WTC11 (cell line): ENCODE results near the gene YBX3. TPM values are rescaled to one million over a fixed set of nuclear protein-coding genes. Genes with fewer than 3 reads are reported as not detected.

Source experiments
- ATAC-seq: fragments of 200-7000 bp; cut with Tn5 transposase; 2 replicates; pipeline ENCODE4 v1.10.0; 2021; ENCODE audit warnings: mild to moderate bottlenecking, moderate library complexity
- CTCF ChIA-PET: fragments of 300-600 bp; sonication (Branson Sonifier 250); formaldehyde crosslinking; loops from one replicate; lab custom pipeline; 2021; ENCODE audit warnings: antibody characterized with exemption; lab: Charles Lee
- POLR2A ChIA-PET: fragments of 350-600 bp; sonication (Branson Sonifier 250); formaldehyde crosslinking; loops from one replicate; lab custom pipeline; 2021; ENCODE audit warnings: antibody characterized with exemption; lab: Charles Lee
- DNase-seq: peaks from one replicate; pipeline ENCODE4 v3.0.0; 2021; ENCODE audit warnings: low spot score
- H3K27ac Mint-ChIP-seq: 2 replicates; pipeline ENCODE4 v1.8.0; 2021; ENCODE audit warnings: mixed read lengths
- H3K27me3 Mint-ChIP-seq: 2 replicates; pipeline ENCODE4 v1.8.0; 2021; ENCODE audit warnings: low read depth, mild to moderate bottlenecking, moderate library complexity, mixed read lengths
- H3K36me3 Mint-ChIP-seq: 2 replicates; pipeline ENCODE4 v1.8.0; 2021; ENCODE audit warnings: mixed read lengths
- H3K4me1 Mint-ChIP-seq: 2 replicates; pipeline ENCODE4 v1.8.0; 2022; ENCODE audit warnings: mixed read lengths
- H3K4me3 Mint-ChIP-seq: 2 replicates; pipeline ENCODE4 v1.8.0; 2021; ENCODE audit warnings: mild to moderate bottlenecking, moderate library complexity, mixed read lengths
- H3K9me3 Mint-ChIP-seq: 2 replicates; pipeline ENCODE4 v1.8.0; 2021; ENCODE audit warnings: mixed read lengths
- CBFB ChIP-seq: sonication (generic); formaldehyde crosslinking; IDR thresholded peaks from 2 replicates; pipeline ENCODE4 v1.8.1; 2022; ENCODE audit warnings: mild to moderate bottlenecking, low read depth, missing genetic modification reagents
- CREB1 ChIP-seq: sonication (generic); formaldehyde crosslinking; IDR thresholded peaks from 2 replicates; pipeline ENCODE4 v1.8.0; 2023; ENCODE audit warnings: mild to moderate bottlenecking, missing genetic modification reagents
- CREM ChIP-seq: sonication (generic); formaldehyde crosslinking; IDR thresholded peaks from 2 replicates; pipeline ENCODE4 v1.8.1; 2022; ENCODE audit warnings: mild to moderate bottlenecking, missing genetic modification reagents, moderate library complexity
- EMX1 ChIP-seq: fragments of 250-450 bp; sonication (Bioruptor Pico); IDR thresholded peaks from 2 replicates; pipeline ENCODE4 v1.8.0; 2021; ENCODE audit warnings: mild to moderate bottlenecking
- GABPB1 ChIP-seq: sonication (generic); formaldehyde crosslinking; IDR thresholded peaks from 2 replicates; pipeline ENCODE4 v1.8.1; 2023; ENCODE audit warnings: mild to moderate bottlenecking, missing genetic modification reagents
- JAZF1 ChIP-seq: fragments of 250-450 bp; sonication (Bioruptor Pico); IDR thresholded peaks from 2 replicates; pipeline ENCODE4 v1.9.0; 2021; ENCODE audit warnings: moderate library complexity, mild to moderate bottlenecking, inconsistent platforms
- MYBL2 ChIP-seq: sonication (generic); formaldehyde crosslinking; IDR thresholded peaks from 2 replicates; pipeline ENCODE4 v1.8.1; 2023; ENCODE audit warnings: mild to moderate bottlenecking, moderate library complexity, missing genetic modification reagents
- NFE2L1 ChIP-seq: sonication (generic); formaldehyde crosslinking; IDR thresholded peaks from 2 replicates; pipeline ENCODE4 v1.8.1; 2023; ENCODE audit warnings: missing genetic modification reagents
- NFYB ChIP-seq: sonication (generic); formaldehyde crosslinking; conservative IDR thresholded peaks from 2 replicates; pipeline ENCODE4 v1.8.0; 2022; ENCODE audit warnings: low read depth, missing genetic modification reagents
- NR1H2 ChIP-seq: sonication (generic); formaldehyde crosslinking; IDR thresholded peaks from 2 replicates; pipeline ENCODE4 v1.9.0; 2021; ENCODE audit warnings: mild to moderate bottlenecking, moderate library complexity, missing genetic modification reagents
- NR3C1 ChIP-seq: sonication (generic); formaldehyde crosslinking; conservative IDR thresholded peaks from 2 replicates; pipeline ENCODE4 v1.8.1; 2023; ENCODE audit warnings: low read depth, mild to moderate bottlenecking, missing genetic modification reagents
- RELA ChIP-seq: sonication (generic); formaldehyde crosslinking; IDR thresholded peaks from 2 replicates; pipeline ENCODE4 v1.8.1; 2022; ENCODE audit warnings: missing genetic modification reagents, mild to moderate bottlenecking, borderline replicate concordance
- TCF7 ChIP-seq: sonication (generic); formaldehyde crosslinking; IDR thresholded peaks from 2 replicates; pipeline ENCODE4 v1.8.0; 2022; ENCODE audit warnings: mild to moderate bottlenecking, low read depth, missing genetic modification reagents, moderate library complexity
- ZBTB21 ChIP-seq: sonication (generic); formaldehyde crosslinking; IDR thresholded peaks from 2 replicates; pipeline ENCODE4 v1.8.1; 2023; ENCODE audit warnings: mild to moderate bottlenecking, missing genetic modification reagents, borderline replicate concordance
- ZNF138 ChIP-seq: sonication (generic); formaldehyde crosslinking; conservative IDR thresholded peaks from 2 replicates; pipeline ENCODE4 v1.8.1; 2022; ENCODE audit warnings: mild to moderate bottlenecking, moderate library complexity, missing genetic modification reagents
- ZNF423 ChIP-seq: fragments of 250-450 bp; sonication (Bioruptor Pico); IDR thresholded peaks from 2 replicates; pipeline ENCODE4 v2.1.2; 2022; ENCODE audit warnings: mild to moderate bottlenecking, moderate library complexity
- total RNA-seq: library from RNA; stranded (reverse); gene quantifications from 3 replicates; pipeline ENCODE4 v1.2.3, GENCODE V29; 2021
- TF ChIP-seq, protein P1 (sequence below): sonication (generic); formaldehyde crosslinking; IDR thresholded peaks from 2 replicates; pipeline ENCODE4 v1.8.0; 2022; ENCODE audit warnings: mild to moderate bottlenecking, missing genetic modification reagents
- TF ChIP-seq, protein P2 (sequence below): sonication (generic); formaldehyde crosslinking; IDR thresholded peaks from 2 replicates; pipeline ENCODE4 v1.8.1; 2023; ENCODE audit warnings: mild to moderate bottlenecking, missing genetic modification reagents, borderline replicate concordance
- TF ChIP-seq, protein P3 (sequence below): sonication (generic); formaldehyde crosslinking; IDR thresholded peaks from 2 replicates; pipeline ENCODE4 v1.8.1; 2023; ENCODE audit warnings: mild to moderate bottlenecking, missing genetic modification reagents
- TF ChIP-seq, protein P4 (sequence below): sonication (generic); formaldehyde crosslinking; IDR thresholded peaks from 2 replicates; pipeline ENCODE4 v1.8.1; 2023; ENCODE audit warnings: mild to moderate bottlenecking, missing genetic modification reagents, moderate library complexity
- TF ChIP-seq, protein P5 (sequence below): fragments of 250-450 bp; sonication (Bioruptor Pico); IDR thresholded peaks from 2 replicates; pipeline ENCODE4 v2.1.2; 2022; ENCODE audit warnings: mild to moderate bottlenecking, moderate library complexity
- TF ChIP-seq, protein P6 (sequence below): sonication (generic); formaldehyde crosslinking; IDR thresholded peaks from 2 replicates; pipeline ENCODE4 v1.8.1; 2022; ENCODE audit warnings: low read depth, mild to moderate bottlenecking, moderate library complexity, missing genetic modification reagents, borderline replicate concordance

The YBX3 gene
- total RNA-seq, 1 experiment from 2014 or later = 396 TPM

DNA sequence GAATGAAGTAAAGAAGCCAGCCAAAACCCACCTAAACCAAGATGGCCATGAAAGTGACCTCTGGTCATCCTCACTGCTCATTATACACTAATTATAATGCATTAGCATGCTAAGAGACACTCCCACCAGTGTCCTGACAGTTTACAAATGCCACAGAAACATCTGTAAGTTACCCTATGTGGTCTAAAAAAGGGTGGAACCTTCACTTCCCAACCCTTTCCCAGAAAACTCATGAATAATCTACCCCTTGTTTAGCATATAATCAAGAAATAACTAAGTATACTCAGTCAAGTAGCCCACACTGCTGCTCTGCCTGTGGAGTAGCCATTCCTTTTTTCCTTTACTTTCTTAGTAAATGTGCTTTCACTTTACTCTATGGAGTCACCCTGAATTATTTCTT is 69.1 kb downstream of the YBX3 start:
- POLR2A ChIA-PET = no interaction called here
- TF ChIP-seq ZBTB21 = no peak
- no peak for TF ChIP-seq NR3C1 (CRISPR knock-in tag)
- TF ChIP-seq, protein P1, sequence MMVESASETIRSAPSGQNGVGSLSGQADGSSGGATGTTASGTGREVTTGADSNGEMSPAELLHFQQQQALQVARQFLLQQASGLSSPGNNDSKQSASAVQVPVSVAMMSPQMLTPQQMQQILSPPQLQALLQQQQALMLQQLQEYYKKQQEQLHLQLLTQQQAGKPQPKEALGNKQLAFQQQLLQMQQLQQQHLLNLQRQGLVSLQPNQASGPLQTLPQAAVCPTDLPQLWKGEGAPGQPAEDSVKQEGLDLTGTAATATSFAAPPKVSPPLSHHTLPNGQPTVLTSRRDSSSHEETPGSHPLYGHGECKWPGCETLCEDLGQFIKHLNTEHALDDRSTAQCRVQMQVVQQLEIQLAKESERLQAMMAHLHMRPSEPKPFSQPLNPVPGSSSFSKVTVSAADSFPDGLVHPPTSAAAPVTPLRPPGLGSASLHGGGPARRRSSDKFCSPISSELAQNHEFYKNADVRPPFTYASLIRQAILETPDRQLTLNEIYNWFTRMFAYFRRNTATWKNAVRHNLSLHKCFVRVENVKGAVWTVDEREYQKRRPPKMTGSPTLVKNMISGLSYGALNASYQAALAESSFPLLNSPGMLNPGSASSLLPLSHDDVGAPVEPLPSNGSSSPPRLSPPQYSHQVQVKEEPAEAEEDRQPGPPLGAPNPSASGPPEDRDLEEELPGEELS (CRISPR knock-in tag) = no peak
- TF ChIP-seq, protein P2, sequence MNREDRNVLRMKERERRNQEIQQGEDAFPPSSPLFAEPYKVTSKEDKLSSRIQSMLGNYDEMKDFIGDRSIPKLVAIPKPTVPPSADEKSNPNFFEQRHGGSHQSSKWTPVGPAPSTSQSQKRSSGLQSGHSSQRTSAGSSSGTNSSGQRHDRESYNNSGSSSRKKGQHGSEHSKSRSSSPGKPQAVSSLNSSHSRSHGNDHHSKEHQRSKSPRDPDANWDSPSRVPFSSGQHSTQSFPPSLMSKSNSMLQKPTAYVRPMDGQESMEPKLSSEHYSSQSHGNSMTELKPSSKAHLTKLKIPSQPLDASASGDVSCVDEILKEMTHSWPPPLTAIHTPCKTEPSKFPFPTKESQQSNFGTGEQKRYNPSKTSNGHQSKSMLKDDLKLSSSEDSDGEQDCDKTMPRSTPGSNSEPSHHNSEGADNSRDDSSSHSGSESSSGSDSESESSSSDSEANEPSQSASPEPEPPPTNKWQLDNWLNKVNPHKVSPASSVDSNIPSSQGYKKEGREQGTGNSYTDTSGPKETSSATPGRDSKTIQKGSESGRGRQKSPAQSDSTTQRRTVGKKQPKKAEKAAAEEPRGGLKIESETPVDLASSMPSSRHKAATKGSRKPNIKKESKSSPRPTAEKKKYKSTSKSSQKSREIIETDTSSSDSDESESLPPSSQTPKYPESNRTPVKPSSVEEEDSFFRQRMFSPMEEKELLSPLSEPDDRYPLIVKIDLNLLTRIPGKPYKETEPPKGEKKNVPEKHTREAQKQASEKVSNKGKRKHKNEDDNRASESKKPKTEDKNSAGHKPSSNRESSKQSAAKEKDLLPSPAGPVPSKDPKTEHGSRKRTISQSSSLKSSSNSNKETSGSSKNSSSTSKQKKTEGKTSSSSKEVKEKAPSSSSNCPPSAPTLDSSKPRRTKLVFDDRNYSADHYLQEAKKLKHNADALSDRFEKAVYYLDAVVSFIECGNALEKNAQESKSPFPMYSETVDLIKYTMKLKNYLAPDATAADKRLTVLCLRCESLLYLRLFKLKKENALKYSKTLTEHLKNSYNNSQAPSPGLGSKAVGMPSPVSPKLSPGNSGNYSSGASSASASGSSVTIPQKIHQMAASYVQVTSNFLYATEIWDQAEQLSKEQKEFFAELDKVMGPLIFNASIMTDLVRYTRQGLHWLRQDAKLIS = no peak
- TF ChIP-seq NR1H2 (CRISPR knock-in tag) = no peak
- TF ChIP-seq, protein P3, sequence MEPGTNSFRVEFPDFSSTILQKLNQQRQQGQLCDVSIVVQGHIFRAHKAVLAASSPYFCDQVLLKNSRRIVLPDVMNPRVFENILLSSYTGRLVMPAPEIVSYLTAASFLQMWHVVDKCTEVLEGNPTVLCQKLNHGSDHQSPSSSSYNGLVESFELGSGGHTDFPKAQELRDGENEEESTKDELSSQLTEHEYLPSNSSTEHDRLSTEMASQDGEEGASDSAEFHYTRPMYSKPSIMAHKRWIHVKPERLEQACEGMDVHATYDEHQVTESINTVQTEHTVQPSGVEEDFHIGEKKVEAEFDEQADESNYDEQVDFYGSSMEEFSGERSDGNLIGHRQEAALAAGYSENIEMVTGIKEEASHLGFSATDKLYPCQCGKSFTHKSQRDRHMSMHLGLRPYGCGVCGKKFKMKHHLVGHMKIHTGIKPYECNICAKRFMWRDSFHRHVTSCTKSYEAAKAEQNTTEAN (CRISPR knock-in tag) = no peak
- TF ChIP-seq, protein P4, sequence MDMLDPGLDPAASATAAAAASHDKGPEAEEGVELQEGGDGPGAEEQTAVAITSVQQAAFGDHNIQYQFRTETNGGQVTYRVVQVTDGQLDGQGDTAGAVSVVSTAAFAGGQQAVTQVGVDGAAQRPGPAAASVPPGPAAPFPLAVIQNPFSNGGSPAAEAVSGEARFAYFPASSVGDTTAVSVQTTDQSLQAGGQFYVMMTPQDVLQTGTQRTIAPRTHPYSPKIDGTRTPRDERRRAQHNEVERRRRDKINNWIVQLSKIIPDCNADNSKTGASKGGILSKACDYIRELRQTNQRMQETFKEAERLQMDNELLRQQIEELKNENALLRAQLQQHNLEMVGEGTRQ (CRISPR knock-in tag) = no peak
- TF ChIP-seq JAZF1 = no peak
- TF ChIP-seq CREB1 (CRISPR knock-in tag) = no peak
- no peak for TF ChIP-seq RELA (CRISPR knock-in tag)
- no peak for TF ChIP-seq NFYB (CRISPR knock-in tag)
- no peak for TF ChIP-seq NFE2L1 (CRISPR knock-in tag)
- TF ChIP-seq, all 79 proteins: peak for 0
- CTCF ChIA-PET = no interaction called here
- Mint-ChIP-seq H3K27ac (no peak overlapping the region), H3K4me1 (no peaks in the 10 kb centered on the region), H3K4me3 (no peak overlapping the region), H3K27me3 (no peaks in the 10 kb centered on the region; the same call in 1 of the 2 replicates), H3K9me3 (peaks cover 64% of the 10 kb centered on the region), H3K36me3 (peaks cover 28% of the 10 kb centered on the region)
- DNase-seq (no peak), ATAC-seq (no peak)

DNA sequence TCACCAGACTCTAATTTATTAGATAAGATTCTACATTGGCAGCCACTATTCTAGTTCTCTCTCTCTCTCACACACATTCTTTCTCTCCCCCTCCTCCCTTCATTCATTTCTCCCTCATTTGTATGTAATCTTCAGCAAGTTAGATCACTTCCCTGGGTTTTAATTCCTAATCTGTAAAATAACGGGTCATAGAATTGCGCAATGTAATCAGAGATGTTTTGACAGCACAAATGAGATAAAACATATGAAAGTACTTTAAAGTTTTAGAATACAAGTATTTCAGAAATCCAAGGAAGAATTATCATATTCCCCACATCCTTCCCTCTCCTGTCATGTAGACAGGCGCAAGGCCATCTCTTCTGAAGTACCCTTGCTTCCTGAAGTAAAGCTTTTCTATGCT is 70.9 kb downstream of the YBX3 start:
- ATAC-seq = no peak
- no peak for TF ChIP-seq TCF7 (CRISPR knock-in tag)
- TF ChIP-seq, protein P5, sequence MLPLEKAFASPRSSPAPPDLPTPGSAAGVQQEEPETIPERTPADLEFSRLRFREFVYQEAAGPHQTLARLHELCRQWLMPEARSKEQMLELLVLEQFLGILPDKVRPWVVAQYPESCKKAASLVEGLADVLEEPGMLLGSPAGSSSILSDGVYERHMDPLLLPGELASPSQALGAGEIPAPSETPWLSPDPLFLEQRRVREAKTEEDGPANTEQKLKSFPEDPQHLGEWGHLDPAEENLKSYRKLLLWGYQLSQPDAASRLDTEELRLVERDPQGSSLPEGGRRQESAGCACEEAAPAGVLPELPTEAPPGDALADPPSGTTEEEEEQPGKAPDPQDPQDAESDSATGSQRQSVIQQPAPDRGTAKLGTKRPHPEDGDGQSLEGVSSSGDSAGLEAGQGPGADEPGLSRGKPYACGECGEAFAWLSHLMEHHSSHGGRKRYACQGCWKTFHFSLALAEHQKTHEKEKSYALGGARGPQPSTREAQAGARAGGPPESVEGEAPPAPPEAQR (CRISPR knock-in tag) = no peak
- TF ChIP-seq CBFB = no peak
- no peak for TF ChIP-seq ZNF423
- TF ChIP-seq EMX1 = no peak
- TF ChIP-seq MYBL2 (CRISPR knock-in tag) = no peak
- no peak for TF ChIP-seq CREM (CRISPR knock-in tag)
- TF ChIP-seq GABPB1 (CRISPR knock-in tag) = no peak
- TF ChIP-seq ZNF138 (CRISPR knock-in tag) = no peak
- TF ChIP-seq, protein P6, sequence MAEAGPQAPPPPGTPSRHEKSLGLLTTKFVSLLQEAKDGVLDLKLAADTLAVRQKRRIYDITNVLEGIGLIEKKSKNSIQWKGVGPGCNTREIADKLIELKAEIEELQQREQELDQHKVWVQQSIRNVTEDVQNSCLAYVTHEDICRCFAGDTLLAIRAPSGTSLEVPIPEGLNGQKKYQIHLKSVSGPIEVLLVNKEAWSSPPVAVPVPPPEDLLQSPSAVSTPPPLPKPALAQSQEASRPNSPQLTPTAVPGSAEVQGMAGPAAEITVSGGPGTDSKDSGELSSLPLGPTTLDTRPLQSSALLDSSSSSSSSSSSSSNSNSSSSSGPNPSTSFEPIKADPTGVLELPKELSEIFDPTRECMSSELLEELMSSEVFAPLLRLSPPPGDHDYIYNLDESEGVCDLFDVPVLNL = no peak
- no peak for TF ChIP-seq RELA (CRISPR knock-in tag)
- Mint-ChIP-seq H3K27me3 (no peaks in the 10 kb centered on the region; the same call in 1 of the 2 replicates), H3K27ac (no peak overlapping the region), H3K4me1 (no peaks in the 10 kb centered on the region), H3K4me3 (no peak overlapping the region), H3K9me3 (peaks cover 61% of the 10 kb centered on the region), H3K36me3 (peaks cover 28% of the 10 kb centered on the region)
- ChIA-PET CTCF (no interaction called here), POLR2A (no interaction called here)
- no peak for DNase-seq
